Esophagus muscularis mucosa (tissue), 4 donors: Measurements from ENCODE around the gene PARP6. TPM values are rescaled to one million over a fixed set of nuclear protein-coding genes. Genes with fewer than 3 reads are reported as not detected.
A peak's percentile ranks its signal among the peaks of the same experiment; 100 is the strongest.

Source experiments
- DNase-seq: peaks from one replicate; pipeline ENCODE4 v3.0.0-alpha.2; 2017; ENCODE audit errors: extremely low spot score
- H3K27ac ChIP-seq, 4 donors: fragments of 200-600 bp; sonication (generic); replicated peaks in 1 of 4; 1 replicate in 3 of 4; 2 replicates in 1 of 4; pipeline ENCODE4 v1.5.1; 2016 to 2019; ENCODE audit warnings: mild to moderate bottlenecking in 1 of 4
- H3K27me3 ChIP-seq, 4 donors: fragments of 200-600 bp; sonication (generic); one replicate each; pipeline versions ENCODE4 v1.5.1 to v1.6.0; 2016 to 2019
- H3K36me3 ChIP-seq, 4 donors: fragments of 200-600 bp; sonication (generic); one replicate each; pipeline ENCODE4 v1.5.1; 2016 to 2019
- H3K4me1 ChIP-seq, 4 donors: fragments of 200-600 bp; sonication (generic); one replicate each; pipeline ENCODE4 v1.5.1; 2016 to 2019
- H3K4me3 ChIP-seq, 4 donors: fragments of 200-600 bp; sonication (generic); 1 replicate in 2 of 4; 2 replicates in 2 of 4; pipeline ENCODE4 v1.5.1; 2016 to 2019; ENCODE audit warnings: mild to moderate bottlenecking in 4 of 4, moderate library complexity in 1 of 4
- H3K9me3 ChIP-seq, 4 donors: fragments of 200-600 bp; sonication (generic); 1 replicate in 3 of 4; 2 replicates in 1 of 4; pipeline ENCODE4 v1.5.1; 2016 to 2019
- EP300 ChIP-seq: sonication (generic); formaldehyde crosslinking; IDR thresholded peaks from one replicate; pipeline ENCODE4 v1.6.1; 2017; ENCODE audit warnings: antibody characterized with exemption
- POLR2A ChIP-seq: fragments of 450-650 bp; IDR thresholded peaks from one replicate; pipeline ENCODE4 v1.6.1; 2017; ENCODE audit warnings: antibody characterized with exemption, moderate library complexity, mild to moderate bottlenecking, low read depth
- POLR2AphosphoS5 ChIP-seq, 2 donors: sonication (generic); formaldehyde crosslinking; IDR thresholded peaks; one replicate each; pipeline ENCODE4 v1.6.1; 2017; ENCODE audit warnings: antibody characterized with exemption in 2 of 2
- WGBS: methylation state at CpG from one replicate; pipeline ENCODE4 v1.1.5; 2018; 5-methylcytosine and 5-hydroxymethylcytosine counted together
- intact Hi-C: fragments of 100-400 bp; cut with DNase I; formaldehyde crosslinking; loops from one replicate; pipeline ENCODE4 v1.15.1; 2023
- total RNA-seq, 4 donors: library from RNA; depleted of rRNA; stranded (reverse); fragments of >200 nt; gene quantifications; one replicate each; pipeline versions ENCODE4 v1.1.0 to v1.2.1, GENCODE V29; 2016
- TF ChIP-seq, protein P1 (sequence below), 3 experiments: fragments of 200-600 bp in 2 of 3; fragments of 450-650 bp in 1 of 3; sonication (generic) in 2 of 3; IDR thresholded peaks; one replicate each; pipeline ENCODE4 v1.5.1; 2017 to 2019; ENCODE audit warnings: antibody characterized with exemption in 3 of 3, mild to moderate bottlenecking in 2 of 3, moderate library complexity in 1 of 3

Gene PARP6
- total RNA-seq, 4 donors from 2014 or later: 46.5 to 79.0 (median 53.7) TPM

- intact Hi-C loops: no loop called here
- Histone ChIP-seq H3K9me3 (no peaks in the 10 kb centered on the region), H3K4me3 (no peak overlapping the region), H3K27me3 (no peaks in the 10 kb centered on the region), H3K36me3 (peaks cover 7 to 29% (median 9%) of the 10 kb centered on the region in 4 donors), H3K27ac (peak overlapping the region in 3 of 4 donors; percentile 62 to 75 (median 71)), H3K4me1 (peaks cover 56 to 66% (median 60%) of the 10 kb centered on the region in 4 donors)
- no peak for TF ChIP-seq EP300
- TF ChIP-seq POLR2A: no peak
- TF ChIP-seq, protein P1, sequence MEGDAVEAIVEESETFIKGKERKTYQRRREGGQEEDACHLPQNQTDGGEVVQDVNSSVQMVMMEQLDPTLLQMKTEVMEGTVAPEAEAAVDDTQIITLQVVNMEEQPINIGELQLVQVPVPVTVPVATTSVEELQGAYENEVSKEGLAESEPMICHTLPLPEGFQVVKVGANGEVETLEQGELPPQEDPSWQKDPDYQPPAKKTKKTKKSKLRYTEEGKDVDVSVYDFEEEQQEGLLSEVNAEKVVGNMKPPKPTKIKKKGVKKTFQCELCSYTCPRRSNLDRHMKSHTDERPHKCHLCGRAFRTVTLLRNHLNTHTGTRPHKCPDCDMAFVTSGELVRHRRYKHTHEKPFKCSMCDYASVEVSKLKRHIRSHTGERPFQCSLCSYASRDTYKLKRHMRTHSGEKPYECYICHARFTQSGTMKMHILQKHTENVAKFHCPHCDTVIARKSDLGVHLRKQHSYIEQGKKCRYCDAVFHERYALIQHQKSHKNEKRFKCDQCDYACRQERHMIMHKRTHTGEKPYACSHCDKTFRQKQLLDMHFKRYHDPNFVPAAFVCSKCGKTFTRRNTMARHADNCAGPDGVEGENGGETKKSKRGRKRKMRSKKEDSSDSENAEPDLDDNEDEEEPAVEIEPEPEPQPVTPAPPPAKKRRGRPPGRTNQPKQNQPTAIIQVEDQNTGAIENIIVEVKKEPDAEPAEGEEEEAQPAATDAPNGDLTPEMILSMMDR (IDR thresholded peaks at IDR 0.05): no peak
- TF ChIP-seq POLR2AphosphoS5 (IDR thresholded peaks at IDR 0.05): no peak
- 94% methylated on average over 10 of the region's 10 CpGs for WGBS
- no peak for DNase-seq
These were observed 49.1 kb downstream of the PARP6 start for GRCh38 chr15:72223278-72223677.

DNA sequence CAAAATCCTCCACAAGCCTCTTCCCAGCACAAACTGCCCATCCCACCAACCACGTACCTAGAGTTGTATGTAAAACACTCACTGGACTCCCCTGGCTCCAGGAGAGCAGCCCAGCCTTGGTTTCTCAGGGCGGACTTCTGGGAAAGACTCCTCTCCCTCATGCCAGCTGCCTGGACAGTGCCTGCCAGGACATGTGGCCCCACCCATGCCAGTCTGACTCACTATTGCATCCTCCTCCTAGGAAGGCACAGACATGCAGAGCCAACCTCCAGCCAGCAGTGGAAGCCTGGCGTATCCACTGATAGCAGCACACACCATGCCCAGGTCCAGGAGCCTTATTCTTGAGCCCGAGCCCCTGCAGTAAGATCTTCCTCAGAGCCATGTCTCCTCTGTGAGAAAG lies 50.0 kb downstream of the PARP6 start:
- H3K27me3 ChIP-seq: no peaks in the 10 kb centered on the region
- no peak overlapping the region for H3K4me3 ChIP-seq
- peak overlapping the region; percentile 62 to 75 (median 68) for H3K27ac ChIP-seq
- H3K36me3 ChIP-seq: peaks cover 15 to 37% (median 18%) of the 10 kb centered on the region in 4 donors
- intact Hi-C loops: no loop called here
- DNase-seq: no peak
- peak; percentile 58 to 65 for TF ChIP-seq POLR2AphosphoS5 (IDR thresholded peaks at IDR 0.05)
- no peak for TF ChIP-seq POLR2A
- H3K9me3 ChIP-seq: no peaks in the 10 kb centered on the region
- 63% methylated on average over 1 of the region's 4 CpGs for WGBS
- H3K4me1 ChIP-seq: peaks cover 47 to 57% (median 51%) of the 10 kb centered on the region in 4 donors

DNA sequence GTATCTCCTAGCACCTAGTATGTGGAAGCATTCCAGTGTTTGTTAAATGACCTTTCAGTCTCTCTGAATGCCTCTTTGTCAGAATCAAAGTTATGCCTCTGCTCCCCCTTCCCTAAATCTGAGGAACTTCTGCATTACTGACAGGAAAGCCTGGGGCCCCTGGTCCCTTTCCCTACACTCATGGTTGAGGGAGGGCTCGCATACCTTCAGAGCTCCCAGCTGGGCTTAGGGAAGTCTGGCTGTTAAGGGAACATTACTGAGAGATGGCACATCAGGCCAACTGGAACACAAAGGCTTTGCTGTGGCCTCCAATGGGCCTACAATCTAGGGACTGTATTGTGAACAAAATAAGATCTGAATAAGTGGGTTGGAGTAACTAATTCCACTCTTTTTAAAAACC lies 51.7 kb downstream of the PARP6 start:
- TF ChIP-seq, protein P1 (IDR thresholded peaks at IDR 0.05): no peak
- no peak overlapping the region for H3K4me3 ChIP-seq
- H3K9me3 ChIP-seq: no peaks in the 10 kb centered on the region
- H3K27ac ChIP-seq: peak overlapping the region in 1 of 4 donors; percentile 42
- no peaks in the 10 kb centered on the region for H3K27me3 ChIP-seq
- H3K36me3 ChIP-seq: peaks cover 32 to 54% (median 35%) of the 10 kb centered on the region in 4 donors
- WGBS: 60% methylated on average over 1 of the region's 1 CpG
- DNase-seq: no peak
- H3K4me1 ChIP-seq: peaks cover 30 to 40% (median 34%) of the 10 kb centered on the region in 4 donors
- intact Hi-C loops: no loop called here

DNA sequence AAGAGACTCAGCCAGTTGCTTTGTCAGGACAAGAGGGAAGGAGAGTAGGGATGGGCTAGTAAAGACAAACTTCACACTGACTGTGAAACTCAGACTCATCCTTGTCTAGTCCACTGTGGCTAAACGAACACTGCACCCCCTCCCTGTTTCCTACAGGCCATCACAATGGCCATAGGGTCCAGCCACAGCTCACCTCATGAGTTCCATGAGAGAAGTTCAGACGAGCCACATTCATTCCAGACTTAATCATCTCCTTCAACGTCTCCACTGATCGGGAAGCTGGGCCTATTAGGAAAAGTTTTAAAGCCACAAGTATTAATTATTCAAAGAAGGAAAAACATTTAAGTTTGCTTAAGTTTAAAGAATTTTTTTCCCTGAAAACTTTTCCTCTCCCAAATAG lies 55.1 kb downstream of the PARP6 start:
- H3K9me3 ChIP-seq: no peaks in the 10 kb centered on the region
- no peak for TF ChIP-seq EP300
- TF ChIP-seq POLR2A: no peak
- no peak for TF ChIP-seq POLR2AphosphoS5 (IDR thresholded peaks at IDR 0.05)
- TF ChIP-seq, protein P1 (IDR thresholded peaks at IDR 0.05): no peak
- H3K36me3 ChIP-seq: peaks cover 49 to 84% (median 69%) of the 10 kb centered on the region in 4 donors
- no peaks in the 10 kb centered on the region for H3K27me3 ChIP-seq
- H3K4me3 ChIP-seq: no peak overlapping the region
- H3K27ac ChIP-seq: no peak overlapping the region
- intact Hi-C loops: no loop called here
- no peak for DNase-seq
- H3K4me1 ChIP-seq: peaks cover 7 to 23% (median 17%) of the 10 kb centered on the region in 4 donors
- 86% methylated on average over 4 of the region's 4 CpGs for WGBS

DNA sequence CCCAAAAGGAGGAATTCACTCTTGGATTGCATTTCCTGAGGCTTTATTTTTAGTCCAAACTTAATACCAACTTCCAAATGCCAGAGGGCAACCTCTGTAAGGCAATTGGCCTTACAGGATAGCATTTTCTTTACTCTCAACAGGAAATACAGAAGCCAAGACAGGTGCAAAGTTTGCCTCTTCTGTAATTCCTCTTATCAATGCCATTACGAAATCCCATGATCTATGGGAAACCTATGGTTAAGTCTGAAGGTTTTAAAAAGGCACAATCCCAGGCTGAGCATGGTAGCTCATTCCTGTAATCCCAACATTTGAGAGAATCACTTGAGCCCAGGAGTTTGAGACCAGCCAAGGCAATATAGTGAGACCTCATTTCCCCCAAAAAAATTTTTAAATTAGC lies 56.3 kb downstream of the PARP6 start:
- TF ChIP-seq EP300: no peak
- TF ChIP-seq, protein P1 (IDR thresholded peaks at IDR 0.05): no peak
- H3K27me3 ChIP-seq: no peaks in the 10 kb centered on the region
- no peak overlapping the region for H3K4me3 ChIP-seq
- no peak overlapping the region for H3K27ac ChIP-seq
- H3K9me3 ChIP-seq: no peaks in the 10 kb centered on the region
- intact Hi-C loops: no loop called here
- 87% methylated on average over 1 of the region's 1 CpG for WGBS
- H3K36me3 ChIP-seq: peaks cover 49 to 95% (median 80%) of the 10 kb centered on the region in 4 donors
- H3K4me1 ChIP-seq: peaks cover 0 to 17% (median 9%) of the 10 kb centered on the region in 4 donors
- DNase-seq: no peak
